GM18502 (cell line): ENCODE results near the gene SETD3.
"Not testable (repeated sequence)": the region's sequence is repeated elsewhere in the genome, so short reads cannot be mapped to it uniquely, and the experiment has no call there.

Experiments used
- ATAC-seq: cut with Tn5 transposase; IDR thresholded peaks from one replicate; pipeline ENCODE4 v1.9.1; 2021; ENCODE audit warnings: mild to moderate bottlenecking; ENCODE audit not compliant: unreplicated experiment, poor library complexity

SETD3 gene

DNA sequence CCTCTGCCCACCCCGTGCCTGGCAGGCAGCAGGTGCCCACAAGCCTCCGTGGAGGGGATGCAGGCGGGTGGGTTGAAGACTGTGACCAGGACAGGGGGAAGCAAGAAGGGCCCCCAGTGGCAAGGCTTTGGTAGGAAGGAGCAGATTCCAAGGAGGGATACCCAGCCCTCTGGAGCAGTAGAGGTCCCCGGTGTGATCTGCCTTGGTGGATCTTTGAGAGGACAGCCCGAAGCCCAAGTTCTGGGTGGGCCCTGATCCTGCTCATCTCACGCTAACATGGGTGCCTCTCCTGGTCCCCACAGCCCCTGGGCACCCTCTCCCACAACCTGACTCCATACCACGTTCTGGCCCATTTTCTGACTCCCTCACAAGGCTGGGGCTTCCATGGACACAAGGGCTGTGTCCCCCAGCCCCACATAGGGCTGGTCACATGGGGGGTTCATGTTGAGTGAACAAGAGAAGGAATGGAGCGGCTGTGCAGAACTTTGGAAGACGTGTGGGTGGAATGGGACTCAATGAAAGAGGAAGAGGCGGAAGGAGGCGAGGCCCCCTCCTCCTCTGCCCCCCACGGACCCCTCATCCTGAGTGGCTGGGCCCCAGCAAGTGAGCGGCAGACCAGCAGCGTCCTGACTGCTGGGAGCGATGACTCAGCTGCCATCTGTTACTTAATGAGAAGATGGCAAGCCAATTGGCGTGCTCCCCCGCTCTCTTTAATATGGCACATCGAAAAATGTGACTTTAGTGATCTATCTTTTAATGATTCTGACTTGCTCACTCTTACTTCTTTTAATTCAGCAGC, 131.6 kb downstream of the SETD3 start:
- no peak for ATAC-seq

DNA sequence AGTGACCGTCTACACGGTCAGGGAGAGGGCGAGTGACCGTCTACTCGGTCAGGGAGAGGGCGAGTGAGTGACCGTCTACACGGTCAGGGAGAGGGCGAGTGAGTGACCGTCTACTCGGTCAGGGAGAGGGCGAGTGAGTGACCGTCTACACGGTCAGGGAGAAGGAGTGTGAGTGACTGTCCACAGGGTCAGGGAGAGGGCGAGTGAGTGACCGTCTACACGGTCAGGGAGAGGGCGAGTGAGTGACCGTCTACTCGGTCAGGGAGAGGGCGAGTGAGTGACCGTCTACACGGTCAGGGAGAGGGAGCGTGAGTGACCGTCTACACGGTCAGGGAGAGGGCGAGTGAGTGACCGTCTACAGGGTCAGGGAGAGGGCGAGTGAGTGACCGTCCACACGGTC, 132.4 kb downstream of the SETD3 start:
- ATAC-seq: not testable (repeated sequence)
